Testis (tissue), 3 donors: ENCODE measurements around the gene SIGLEC5. TPM values are rescaled to one million over a fixed set of nuclear protein-coding genes. Genes with fewer than 3 reads are reported as not detected.
A peak's percentile ranks its signal among the peaks of the same experiment; 100 is the strongest.

Experiments
- DNase-seq: peaks from one replicate; pipeline ENCODE4 v3.0.0-alpha.2; 2019
- H3K27ac ChIP-seq, 2 donors: fragments of 200-600 bp; sonication (generic); one replicate each; pipeline ENCODE4 v1.5.1; 2019
- H3K27me3 ChIP-seq: fragments of 200-600 bp; sonication (generic); one replicate; pipeline ENCODE4 v1.5.1; 2019
- H3K36me3 ChIP-seq: fragments of 200-600 bp; sonication (generic); one replicate; pipeline ENCODE4 v1.5.1; 2017; ENCODE audit warnings: low read depth; ENCODE audit errors: missing control alignments
- H3K4me1 ChIP-seq: fragments of 200-600 bp; sonication (generic); one replicate; pipeline ENCODE4 v1.5.1; 2019
- H3K4me3 ChIP-seq, 2 donors: fragments of 200-600 bp; sonication (generic); one replicate each; pipeline ENCODE4 v1.5.1; 2017 to 2019
- H3K9me3 ChIP-seq: fragments of 200-600 bp; sonication (generic); one replicate; pipeline ENCODE4 v1.5.1; 2017
- POLR2A ChIP-seq: fragments of 450-650 bp; IDR thresholded peaks from one replicate; pipeline ENCODE4 v1.6.1; 2017; ENCODE audit warnings: antibody characterized with exemption, mild to moderate bottlenecking, moderate library complexity
- WGBS, 2 donors: methylation state at CpG; one replicate each; pipeline ENCODE4 v1.1.5; 2018; 5-methylcytosine and 5-hydroxymethylcytosine counted together
- intact Hi-C: fragments of 100-400 bp; cut with DNase I; formaldehyde crosslinking; loops from one replicate; pipeline ENCODE4 v1.15.1; 2023; ENCODE audit warnings: low total_unique reads
- polyA plus RNA-seq: library from polyadenylated mRNA; stranded (reverse); fragments of 350-450 nt; fragmentation: Illumina TruSeq; extraction: RNeasy Lipid Tissue Mini Kit (QIAGEN cat#74804); gene quantifications from one replicate; pipeline ENCODE4 v1.2.3, GENCODE V29; 2014; ENCODE audit warnings: low read depth, low replicate concordance; ENCODE audit not compliant: insufficient read depth
- total RNA-seq, 2 donors: library from RNA; depleted of rRNA; stranded (reverse); fragments of >200 nt; gene quantifications; one replicate each; pipeline ENCODE4 v1.2.3, GENCODE V29; 2016
- TF ChIP-seq, protein P1 (sequence below), 3 experiments: fragments of 450-650 bp in 2 of 3; fragments of 200-600 bp in 1 of 3; sonication (generic) in 1 of 3; IDR thresholded peaks; one replicate each; pipeline ENCODE4 v1.5.1; 2016 to 2019; ENCODE audit warnings: antibody characterized with exemption in 3 of 3, mild to moderate bottlenecking in 2 of 3, moderate library complexity in 1 of 3

Gene SIGLEC5
- total and polyA plus RNA-seq, 3 donors from 2014 or later, result not detected

GRCh38 chr19:51571599-51571998 is 58.6 kb downstream of the SIGLEC5 start:
- 3 to 4% methylated on average over 8 of the region's 8 CpGs for WGBS, 2 donors
- no peak for DNase-seq
- H3K4me3 ChIP-seq, result peak overlapping the region; percentile 78 to 87
- intact Hi-C loops, result no loop called here
- peaks cover 9% of the 10 kb centered on the region for H3K4me1 ChIP-seq
- H3K27me3 ChIP-seq, result no peaks in the 10 kb centered on the region
- no peaks in the 10 kb centered on the region for H3K9me3 ChIP-seq
- H3K27ac ChIP-seq, result peak overlapping the region in 1 of 2 donors; percentile 73
- no peaks in the 10 kb centered on the region for H3K36me3 ChIP-seq
- TF ChIP-seq POLR2A, result no peak
- TF ChIP-seq, protein P1, sequence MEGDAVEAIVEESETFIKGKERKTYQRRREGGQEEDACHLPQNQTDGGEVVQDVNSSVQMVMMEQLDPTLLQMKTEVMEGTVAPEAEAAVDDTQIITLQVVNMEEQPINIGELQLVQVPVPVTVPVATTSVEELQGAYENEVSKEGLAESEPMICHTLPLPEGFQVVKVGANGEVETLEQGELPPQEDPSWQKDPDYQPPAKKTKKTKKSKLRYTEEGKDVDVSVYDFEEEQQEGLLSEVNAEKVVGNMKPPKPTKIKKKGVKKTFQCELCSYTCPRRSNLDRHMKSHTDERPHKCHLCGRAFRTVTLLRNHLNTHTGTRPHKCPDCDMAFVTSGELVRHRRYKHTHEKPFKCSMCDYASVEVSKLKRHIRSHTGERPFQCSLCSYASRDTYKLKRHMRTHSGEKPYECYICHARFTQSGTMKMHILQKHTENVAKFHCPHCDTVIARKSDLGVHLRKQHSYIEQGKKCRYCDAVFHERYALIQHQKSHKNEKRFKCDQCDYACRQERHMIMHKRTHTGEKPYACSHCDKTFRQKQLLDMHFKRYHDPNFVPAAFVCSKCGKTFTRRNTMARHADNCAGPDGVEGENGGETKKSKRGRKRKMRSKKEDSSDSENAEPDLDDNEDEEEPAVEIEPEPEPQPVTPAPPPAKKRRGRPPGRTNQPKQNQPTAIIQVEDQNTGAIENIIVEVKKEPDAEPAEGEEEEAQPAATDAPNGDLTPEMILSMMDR (IDR thresholded peaks at IDR 0.05), result no peak

GRCh38 chr19:51570962-51571575 is 59.1 kb downstream of the SIGLEC5 start, which contains the start of gene ZNF175:
Gene ZNF175, plus strand, starts transcription at chr19:51571283. Its CDS starts 2,047 bp downstream, at chr19:51573330.
- Histone ChIP-seq H3K36me3 (no peaks in the 10 kb centered on the region), H3K4me3 (peak within 1 kb of the TSS; percentile 78 to 87), H3K4me1 (peaks cover 9% of the 10 kb centered on the region), H3K9me3 (no peaks in the 10 kb centered on the region), H3K27me3 (no peaks in the 10 kb centered on the region), H3K27ac (peak within 1 kb of the TSS; percentile 67 to 73)
- WGBS, 2 donors, result 0% methylated on average over 30 of the region's 30 CpGs
- intact Hi-C loops, result no loop called here
- peak; percentile 98 for DNase-seq
- TF ChIP-seq, protein P1 (IDR thresholded peaks at IDR 0.05), result no peak
- TF ChIP-seq POLR2A, result no peak

DNA sequence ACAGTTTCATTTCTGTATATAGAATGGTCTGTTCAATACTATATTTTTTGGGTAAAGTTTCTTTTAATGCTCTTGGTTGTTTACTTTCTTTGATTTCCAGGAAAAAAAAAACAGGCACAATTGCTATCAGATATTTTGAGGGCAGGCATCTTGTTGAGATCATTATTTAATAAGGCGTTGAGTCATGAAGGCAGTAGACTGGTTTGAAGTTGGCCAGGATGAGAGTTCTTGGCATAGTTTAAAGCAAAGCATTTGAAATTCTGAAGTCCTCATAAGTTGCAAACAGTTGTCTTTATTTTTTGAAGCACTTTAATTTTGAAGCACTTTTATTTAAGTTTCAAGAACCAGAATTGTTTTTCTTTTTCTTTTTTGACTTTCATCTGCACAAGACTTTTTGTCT is 61.7 kb downstream of the SIGLEC5 start:
- Histone ChIP-seq H3K4me1 (peaks cover 9% of the 10 kb centered on the region), H3K27ac (no peak overlapping the region), H3K9me3 (no peaks in the 10 kb centered on the region), H3K36me3 (no peaks in the 10 kb centered on the region), H3K27me3 (no peaks in the 10 kb centered on the region), H3K4me3 (no peak overlapping the region)
- TF ChIP-seq, protein P1 (IDR thresholded peaks at IDR 0.05), result no peak
- no peak for TF ChIP-seq POLR2A
- WGBS, 2 donors, result 83 to 88% methylated on average over 1 of the region's 1 CpG
- DNase-seq, result no peak
- intact Hi-C loops, result no loop called here

GRCh38 chr19:51567583-51567982 is 62.6 kb downstream of the SIGLEC5 start:
- Histone ChIP-seq H3K27me3 (no peaks in the 10 kb centered on the region), H3K27ac (no peak overlapping the region), H3K36me3 (no peaks in the 10 kb centered on the region), H3K9me3 (no peaks in the 10 kb centered on the region), H3K4me3 (no peak overlapping the region), H3K4me1 (peaks cover 9% of the 10 kb centered on the region)
- TF ChIP-seq POLR2A, result no peak
- TF ChIP-seq, protein P1 (IDR thresholded peaks at IDR 0.05), result no peak
- intact Hi-C loops, result no loop called here
- no peak for DNase-seq
- WGBS, 2 donors, result 80 to 83% methylated on average over 4 of the region's 4 CpGs
